ENCODE data around the gene CACNA2D3. TPM values are rescaled to one million over a fixed set of nuclear protein-coding genes. Genes with fewer than 3 reads are reported as not detected.

Gene CACNA2D3
- polyA plus RNA-seq, 1 donor from 2014 or later = 26.2 TPM

- H3K4me3 ChIP-seq (ENCODE audit: low read length) = no peak overlapping the region
- H3K27ac ChIP-seq (ENCODE audit: low read length) = no peak overlapping the region
- TF ChIP-seq SMC3 (conservative IDR thresholded peaks at IDR 0.05; ENCODE audit: poor library complexity) = no peak
- no peaks in the 10 kb centered on the region for H3K36me3 ChIP-seq (ENCODE audit: insufficient read depth, low read length)
- no peaks in the 10 kb centered on the region for H3K27me3 ChIP-seq (ENCODE audit: insufficient read depth, low read depth, low read length)
- H3K9ac ChIP-seq (ENCODE audit: low read length) = no peak overlapping the region
- H3K4me2 ChIP-seq (ENCODE audit: low read length) = no peak overlapping the region
- no peaks in the 10 kb centered on the region for H4K20me1 ChIP-seq (ENCODE audit: insufficient read depth)
- H3K9me2 ChIP-seq (ENCODE audit: insufficient read depth, low read length) = no peaks in the 10 kb centered on the region
- no peak overlapping the region for H2AFZ ChIP-seq (ENCODE audit: low read depth, low read length)
- no peaks in the 10 kb centered on the region for H3K9me3 ChIP-seq (ENCODE audit: low read length)
- no peaks in the 10 kb centered on the region for H3F3A ChIP-seq (ENCODE audit: insufficient read depth, low read length, poor library complexity, severe bottlenecking)
- H3K79me2 ChIP-seq (replicated peaks; ENCODE audit: insufficient read depth, low read length) = no peaks in the 10 kb centered on the region
Observed at GRCh38 chr3:54865316-54865715, 743.0 kb downstream of the CACNA2D3 start.

- H3K79me2 ChIP-seq (replicated peaks; ENCODE audit: insufficient read depth, low read length) = no peaks in the 10 kb centered on the region
- no peaks in the 10 kb centered on the region for H3K9me3 ChIP-seq (ENCODE audit: low read length)
- no peaks in the 10 kb centered on the region for H3K36me3 ChIP-seq (ENCODE audit: insufficient read depth, low read length)
- TF ChIP-seq EP300 (conservative IDR thresholded peaks at IDR 0.05; ENCODE audit: poor library complexity, severe bottlenecking) (no peak), CTCF (IDR thresholded peaks at IDR 0.05; ENCODE audit: poor library complexity, severe bottlenecking) (no peak), RAD21 (conservative IDR thresholded peaks at IDR 0.05) (no peak), SMC3 (conservative IDR thresholded peaks at IDR 0.05; ENCODE audit: poor library complexity) (no peak), TAF1 (IDR thresholded peaks at IDR 0.05; ENCODE audit: low read depth) (no peak)
- TF ChIP-seq, protein P1, sequence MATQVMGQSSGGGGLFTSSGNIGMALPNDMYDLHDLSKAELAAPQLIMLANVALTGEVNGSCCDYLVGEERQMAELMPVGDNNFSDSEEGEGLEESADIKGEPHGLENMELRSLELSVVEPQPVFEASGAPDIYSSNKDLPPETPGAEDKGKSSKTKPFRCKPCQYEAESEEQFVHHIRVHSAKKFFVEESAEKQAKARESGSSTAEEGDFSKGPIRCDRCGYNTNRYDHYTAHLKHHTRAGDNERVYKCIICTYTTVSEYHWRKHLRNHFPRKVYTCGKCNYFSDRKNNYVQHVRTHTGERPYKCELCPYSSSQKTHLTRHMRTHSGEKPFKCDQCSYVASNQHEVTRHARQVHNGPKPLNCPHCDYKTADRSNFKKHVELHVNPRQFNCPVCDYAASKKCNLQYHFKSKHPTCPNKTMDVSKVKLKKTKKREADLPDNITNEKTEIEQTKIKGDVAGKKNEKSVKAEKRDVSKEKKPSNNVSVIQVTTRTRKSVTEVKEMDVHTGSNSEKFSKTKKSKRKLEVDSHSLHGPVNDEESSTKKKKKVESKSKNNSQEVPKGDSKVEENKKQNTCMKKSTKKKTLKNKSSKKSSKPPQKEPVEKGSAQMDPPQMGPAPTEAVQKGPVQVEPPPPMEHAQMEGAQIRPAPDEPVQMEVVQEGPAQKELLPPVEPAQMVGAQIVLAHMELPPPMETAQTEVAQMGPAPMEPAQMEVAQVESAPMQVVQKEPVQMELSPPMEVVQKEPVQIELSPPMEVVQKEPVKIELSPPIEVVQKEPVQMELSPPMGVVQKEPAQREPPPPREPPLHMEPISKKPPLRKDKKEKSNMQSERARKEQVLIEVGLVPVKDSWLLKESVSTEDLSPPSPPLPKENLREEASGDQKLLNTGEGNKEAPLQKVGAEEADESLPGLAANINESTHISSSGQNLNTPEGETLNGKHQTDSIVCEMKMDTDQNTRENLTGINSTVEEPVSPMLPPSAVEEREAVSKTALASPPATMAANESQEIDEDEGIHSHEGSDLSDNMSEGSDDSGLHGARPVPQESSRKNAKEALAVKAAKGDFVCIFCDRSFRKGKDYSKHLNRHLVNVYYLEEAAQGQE (IDR thresholded peaks at IDR 0.05; ENCODE audit: borderline replicate concordance) = no peak
- no peak overlapping the region for H2AFZ ChIP-seq (ENCODE audit: low read depth, low read length)
- H3K9ac ChIP-seq (ENCODE audit: low read length) = no peak overlapping the region
- H3K27me3 ChIP-seq (ENCODE audit: insufficient read depth, low read depth, low read length) = no peaks in the 10 kb centered on the region
- H3K9me2 ChIP-seq (ENCODE audit: insufficient read depth, low read length) = no peaks in the 10 kb centered on the region
- no peaks in the 10 kb centered on the region for H3F3A ChIP-seq (ENCODE audit: insufficient read depth, low read length, poor library complexity, severe bottlenecking)
- no peaks in the 10 kb centered on the region for H4K20me1 ChIP-seq (ENCODE audit: insufficient read depth)
- no peak overlapping the region for H3K4me3 ChIP-seq (ENCODE audit: low read length)
- H3K4me2 ChIP-seq (ENCODE audit: low read length) = no peak overlapping the region
- H3K27ac ChIP-seq (ENCODE audit: low read length) = no peak overlapping the region
Observed at GRCh38 chr3:54866251-54866650, 743.9 kb downstream of the CACNA2D3 start.

- no peaks in the 10 kb centered on the region for H3K27me3 ChIP-seq (ENCODE audit: insufficient read depth, low read depth, low read length)
- no peak overlapping the region for H2AFZ ChIP-seq (ENCODE audit: low read depth, low read length)
- no peak overlapping the region for H3K9ac ChIP-seq (ENCODE audit: low read length)
- H3F3A ChIP-seq (ENCODE audit: insufficient read depth, low read length, poor library complexity, severe bottlenecking) = no peaks in the 10 kb centered on the region
- H3K36me3 ChIP-seq (ENCODE audit: insufficient read depth, low read length) = no peaks in the 10 kb centered on the region
- no peaks in the 10 kb centered on the region for H3K79me2 ChIP-seq (replicated peaks; ENCODE audit: insufficient read depth, low read length)
- no peak overlapping the region for H3K4me3 ChIP-seq (ENCODE audit: low read length)
- no peak overlapping the region for H3K27ac ChIP-seq (ENCODE audit: low read length)
- H4K20me1 ChIP-seq (ENCODE audit: insufficient read depth) = no peaks in the 10 kb centered on the region
- H3K4me2 ChIP-seq (ENCODE audit: low read length) = no peak overlapping the region
- TF ChIP-seq EZH2 (IDR thresholded peaks at IDR 0.05; ENCODE audit: borderline replicate concordance, insufficient read depth, low read length, poor library complexity, severe bottlenecking) (no peak), CTCF (IDR thresholded peaks at IDR 0.05; ENCODE audit: poor library complexity, severe bottlenecking) (peak; percentile 69), TAF1 (IDR thresholded peaks at IDR 0.05; ENCODE audit: low read depth) (no peak), SMC3 (conservative IDR thresholded peaks at IDR 0.05; ENCODE audit: poor library complexity) (peak; percentile 73), POLR2AphosphoS5 (IDR thresholded peaks at IDR 0.05) (no peak), RAD21 (conservative IDR thresholded peaks at IDR 0.05) (peak; percentile 71), MXI1 (conservative IDR thresholded peaks at IDR 0.05; ENCODE audit: poor library complexity, severe bottlenecking) (no peak), EP300 (conservative IDR thresholded peaks at IDR 0.05; ENCODE audit: poor library complexity, severe bottlenecking) (no peak)
- TF ChIP-seq, protein P1 (IDR thresholded peaks at IDR 0.05; ENCODE audit: borderline replicate concordance) = no peak
- no peaks in the 10 kb centered on the region for H3K9me2 ChIP-seq (ENCODE audit: insufficient read depth, low read length)
- no peaks in the 10 kb centered on the region for H3K9me3 ChIP-seq (ENCODE audit: low read length)
Observed at GRCh38 chr3:54870423-54870822, 748.1 kb downstream of the CACNA2D3 start.

All from neural cell (in vitro differentiated cells).